ENCODE data around the gene FADS1. TPM values are rescaled to one million over a fixed set of nuclear protein-coding genes. Genes with fewer than 3 reads are reported as not detected.

FADS1 gene
- total RNA-seq, 1 donor from 2014 or later: 99.3 TPM

DNA sequence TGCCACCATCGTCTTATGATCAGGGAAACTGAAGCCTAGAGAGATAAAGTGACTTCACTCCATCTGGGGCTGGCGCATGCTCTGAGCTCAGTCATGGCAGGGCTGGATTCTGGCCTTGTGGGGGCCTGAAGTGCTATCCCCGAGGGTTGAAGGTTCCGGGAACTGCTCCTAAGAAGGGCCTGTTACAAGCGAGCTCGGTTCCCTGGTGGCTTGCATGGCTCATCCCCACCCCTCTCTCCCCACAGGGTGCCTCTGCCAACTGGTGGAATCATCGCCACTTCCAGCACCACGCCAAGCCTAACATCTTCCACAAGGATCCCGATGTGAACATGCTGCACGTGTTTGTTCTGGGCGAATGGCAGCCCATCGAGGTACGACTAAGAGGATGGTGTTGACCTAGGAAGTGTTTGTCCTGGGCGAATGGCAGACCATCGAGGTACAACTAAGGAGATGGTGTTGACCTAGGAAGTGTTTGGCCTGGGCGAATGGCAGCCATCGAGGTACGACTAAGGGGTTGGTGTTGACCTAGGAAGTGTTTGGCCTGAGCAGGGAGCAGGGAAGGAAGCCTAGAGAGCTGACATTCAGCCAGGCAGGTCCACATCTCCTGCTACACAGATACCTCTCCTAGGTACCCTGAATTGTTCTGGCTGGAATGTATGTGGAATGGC, 31.2 kb upstream of the FADS1 start:
- ATAC-seq: no peak
- intact Hi-C loops (cut with DNase I): no loop called here
- no peak for DNase-seq (ENCODE audit: low spot score)

DNA sequence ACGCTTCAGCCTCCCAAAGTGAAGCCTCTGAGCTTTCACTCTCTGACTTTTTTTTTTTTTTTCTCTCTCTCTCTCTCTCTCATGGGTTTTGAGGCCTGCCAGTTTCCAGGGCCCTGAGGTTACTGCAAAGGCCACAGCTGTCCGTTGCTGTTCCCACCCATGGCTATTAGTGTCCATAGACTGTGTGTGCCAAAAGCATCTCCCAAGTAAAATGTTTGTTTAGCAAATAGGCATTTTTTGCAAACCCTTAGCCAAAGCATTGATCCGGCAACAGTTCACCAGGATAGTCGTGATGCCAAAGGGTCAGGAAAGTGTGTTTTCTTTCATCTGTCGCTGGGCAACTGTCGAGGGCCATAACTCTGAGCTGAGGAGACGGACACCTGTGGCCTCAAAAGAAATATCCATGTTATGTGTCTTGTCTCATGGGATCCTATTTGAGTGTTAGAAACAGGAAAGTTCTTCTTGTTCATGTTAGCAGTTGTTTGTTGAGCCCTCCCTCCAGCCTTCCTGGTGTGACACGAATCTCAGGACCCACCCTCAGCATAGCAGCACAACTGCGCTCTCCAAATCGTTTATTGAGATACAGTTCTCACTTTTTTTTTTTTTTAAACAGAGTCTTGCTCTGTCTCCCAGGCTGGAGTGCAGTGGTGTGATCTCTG, 29.7 kb upstream of the FADS1 start:
- DNase-seq (ENCODE audit: low spot score) (no peak), ATAC-seq (peak; percentile 67)
- intact Hi-C loops (cut with DNase I): no loop called here

DNA sequence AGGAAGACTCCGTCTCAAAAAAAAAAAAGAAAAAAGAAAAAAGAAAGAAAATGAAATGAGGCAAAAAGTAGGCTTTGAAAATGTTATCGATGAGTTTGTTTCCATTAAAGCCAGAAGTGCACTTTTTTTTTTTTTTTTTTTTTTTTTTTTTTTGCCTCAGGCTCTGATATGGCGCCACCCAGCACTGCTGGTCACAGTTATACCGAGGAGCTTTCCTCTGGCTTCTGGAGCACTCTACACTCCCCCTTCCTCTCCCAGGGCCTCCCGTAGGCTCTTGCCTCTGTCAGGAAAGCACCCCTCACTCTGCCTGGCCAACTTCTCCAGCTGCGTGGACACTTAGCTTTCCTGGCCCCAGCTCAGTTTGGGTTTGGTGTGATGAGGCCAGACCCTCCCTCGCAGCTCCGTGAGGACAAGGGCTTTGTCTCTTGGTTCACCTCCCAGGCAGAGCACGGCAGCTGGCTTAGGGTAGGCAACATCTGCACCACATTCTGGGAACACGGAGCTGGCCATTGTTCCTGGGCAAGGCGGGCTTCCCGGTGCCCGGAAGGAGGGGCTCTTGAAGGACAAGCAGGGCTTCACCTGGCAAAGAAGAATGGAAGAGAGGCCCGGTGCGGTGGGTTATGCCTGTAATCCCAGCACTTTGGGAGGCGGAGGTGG, 28.2 kb upstream of the FADS1 start:
- ATAC-seq (peak; percentile 16), DNase-seq (ENCODE audit: low spot score) (no peak)
- intact Hi-C loops (cut with DNase I): no loop called here

DNA sequence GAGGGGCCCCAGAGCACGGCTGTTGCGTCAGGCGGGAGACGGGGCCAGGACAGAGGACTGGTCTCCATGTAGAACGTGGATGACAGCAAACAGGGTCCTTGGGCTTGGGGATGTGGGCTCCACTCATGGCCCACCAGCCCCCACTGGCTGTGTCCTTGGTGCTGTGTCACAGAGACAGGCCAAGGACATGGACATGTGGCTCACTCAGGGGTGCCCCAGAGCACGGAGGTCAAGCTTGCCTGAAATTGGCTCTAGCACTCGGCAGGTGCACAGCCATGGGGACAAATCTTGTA, 25.7 kb upstream of the FADS1 start:
- no peak for ATAC-seq
- DNase-seq (ENCODE audit: low spot score): no peak
- intact Hi-C loops (cut with DNase I): no loop called here

DNA sequence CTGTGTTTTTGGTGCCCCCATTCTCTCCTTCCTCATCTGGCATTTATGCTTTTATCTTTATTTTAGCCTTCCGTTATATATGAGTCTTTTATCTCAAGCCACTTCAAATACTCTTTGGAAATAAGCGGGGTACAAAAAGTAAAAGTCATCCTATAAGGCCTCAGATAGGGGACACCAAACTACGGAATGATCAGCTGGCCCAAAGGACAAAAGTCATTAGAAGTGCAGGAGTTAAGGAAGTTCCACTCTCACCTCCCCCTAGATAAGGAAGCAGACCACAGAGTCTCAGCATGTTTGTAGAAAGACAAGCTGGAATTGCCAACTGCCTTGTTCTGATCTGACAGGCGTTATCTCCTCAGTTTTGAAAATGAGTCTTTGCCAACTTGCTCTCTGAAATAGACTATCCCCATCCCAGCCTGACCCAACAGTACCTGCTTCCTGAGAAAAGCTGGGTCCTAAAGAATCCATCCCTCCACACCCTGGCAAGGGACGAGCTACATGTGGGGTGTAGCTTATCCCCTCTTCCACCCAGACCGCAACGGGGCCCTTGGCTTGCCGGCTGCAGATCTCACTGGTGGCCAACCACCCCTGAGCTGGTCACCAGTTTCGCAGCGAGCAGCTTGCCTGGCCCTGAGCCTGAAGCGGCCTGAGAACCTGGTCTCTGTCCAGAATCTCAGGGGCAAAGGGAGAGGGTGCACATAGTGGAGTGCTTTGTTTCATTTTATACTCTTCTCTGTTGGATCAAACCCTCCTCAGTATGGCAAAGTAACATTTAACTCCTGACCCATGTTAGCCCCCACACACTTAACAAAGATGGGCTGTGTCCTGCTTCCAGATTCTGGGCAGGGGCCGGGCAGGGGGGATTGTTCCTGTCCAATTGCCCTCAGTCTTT, 25.1 kb upstream of the FADS1 start:
- intact Hi-C loops (cut with DNase I): no loop called here
- DNase-seq (ENCODE audit: low spot score) (no peak), ATAC-seq (no peak)

DNA sequence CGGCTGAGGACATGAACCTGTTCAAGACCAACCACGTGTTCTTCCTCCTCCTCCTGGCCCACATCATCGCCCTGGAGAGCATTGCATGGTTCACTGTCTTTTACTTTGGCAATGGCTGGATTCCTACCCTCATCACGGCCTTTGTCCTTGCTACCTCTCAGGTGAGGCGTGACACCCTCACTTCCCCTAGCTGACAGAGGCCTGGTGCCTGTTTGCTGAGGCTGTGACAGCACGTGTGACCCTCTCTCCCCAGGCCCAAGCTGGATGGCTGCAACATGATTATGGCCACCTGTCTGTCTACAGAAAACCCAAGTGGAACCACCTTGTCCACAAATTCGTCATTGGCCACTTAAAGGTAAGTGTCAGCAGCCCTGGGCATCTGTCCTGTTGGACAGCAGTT, 23.6 kb upstream of the FADS1 start:
- intact Hi-C loops (cut with DNase I): no loop called here
- DNase-seq (ENCODE audit: low spot score): no peak
- ATAC-seq: no peak

DNA sequence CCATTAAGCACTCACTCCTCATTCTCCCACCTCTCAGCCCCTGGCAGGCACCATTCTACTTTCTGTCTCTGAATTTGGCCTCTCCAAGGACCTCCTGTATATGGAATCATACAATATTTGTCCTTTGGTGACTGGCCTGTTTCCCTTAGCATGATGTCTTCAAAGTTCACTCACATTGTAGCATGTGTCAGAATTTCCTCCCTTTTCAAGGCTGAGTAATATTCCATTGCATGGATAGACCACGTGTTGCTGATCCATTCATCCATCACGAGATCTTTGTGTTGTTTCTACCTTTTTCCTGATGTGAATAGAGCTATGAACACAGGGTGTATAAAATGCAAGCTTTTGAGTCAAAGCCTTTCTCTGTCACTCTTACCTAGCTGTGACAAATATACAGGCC, 22.9 kb upstream of the FADS1 start:
- intact Hi-C loops (cut with DNase I): no loop called here
- DNase-seq (ENCODE audit: low spot score) (no peak), ATAC-seq (no peak)

DNA sequence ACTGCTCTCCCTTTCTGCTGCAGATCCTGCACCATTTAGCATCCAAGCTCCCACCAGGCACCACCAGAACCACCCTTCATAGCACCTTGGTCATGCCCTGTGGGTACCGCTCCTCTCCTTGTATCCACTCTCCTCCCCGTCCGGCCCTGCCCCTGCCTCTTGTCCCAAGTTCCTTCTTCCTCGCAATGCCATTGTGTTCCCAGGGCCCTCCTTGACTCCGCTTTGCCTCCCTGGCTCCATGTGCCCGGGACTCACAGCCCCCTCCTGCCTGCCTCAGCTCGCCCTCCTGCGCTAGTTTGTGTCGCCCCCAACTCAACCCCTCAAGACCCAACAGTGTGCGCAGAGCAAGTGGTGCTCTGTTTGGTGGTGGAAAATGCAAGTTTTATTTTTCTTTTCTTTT, 22.1 kb upstream of the FADS1 start:
- DNase-seq (ENCODE audit: low spot score): no peak
- no peak for ATAC-seq
- intact Hi-C loops (cut with DNase I): no loop called here

DNA sequence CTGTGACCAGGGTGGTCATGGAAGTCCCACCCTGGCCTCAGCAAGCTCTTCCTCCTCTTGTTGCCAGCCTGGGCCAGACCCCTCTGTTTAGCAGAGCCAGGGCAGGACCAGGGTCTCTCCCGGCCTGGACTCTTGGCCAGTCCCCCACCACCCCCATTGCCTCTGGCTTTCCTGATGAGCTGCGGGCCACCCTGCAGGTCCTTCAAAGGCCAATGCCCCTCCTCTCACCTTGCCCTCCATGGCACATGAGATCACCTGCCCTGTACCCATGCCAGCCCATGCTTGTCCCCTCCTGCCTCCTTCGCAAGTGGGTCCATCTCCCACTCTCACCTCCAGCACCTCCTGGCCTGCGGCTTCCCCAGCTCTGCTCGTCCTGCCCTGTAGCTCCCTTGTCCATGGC, 21.7 kb upstream of the FADS1 start:
- ATAC-seq: no peak
- intact Hi-C loops (cut with DNase I): no loop called here
- DNase-seq (ENCODE audit: low spot score): no peak

DNA sequence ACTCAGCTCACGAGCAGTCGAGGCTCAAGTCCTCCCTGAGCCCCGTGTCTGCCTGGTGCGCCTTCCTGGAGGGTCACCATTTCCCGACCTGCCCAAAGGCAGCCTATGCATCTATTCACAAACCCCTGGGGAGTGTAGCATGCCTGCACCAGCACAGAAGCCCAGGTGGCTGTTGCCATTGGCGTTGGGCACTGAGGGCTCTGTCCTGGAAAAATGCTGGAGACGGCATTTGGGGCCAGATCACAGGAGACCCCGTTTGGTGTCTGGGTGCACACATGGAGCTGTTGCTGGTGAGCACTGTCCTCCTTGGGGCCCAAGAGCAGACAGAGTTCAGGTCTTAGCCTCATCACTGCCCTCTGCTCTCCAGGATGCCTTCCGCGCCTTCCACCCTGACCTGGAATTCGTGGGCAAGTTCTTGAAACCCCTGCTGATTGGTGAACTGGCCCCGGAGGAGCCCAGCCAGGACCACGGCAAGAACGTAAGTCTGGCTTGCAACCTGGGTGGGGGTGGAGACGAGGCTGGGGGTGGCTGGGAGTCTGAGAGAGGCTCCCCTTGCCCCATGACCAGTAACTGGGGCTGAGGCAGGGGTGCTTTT, 20.7 kb upstream of the FADS1 start:
- DNase-seq (ENCODE audit: low spot score): no peak
- intact Hi-C loops (cut with DNase I): no loop called here
- ATAC-seq: no peak

DNA sequence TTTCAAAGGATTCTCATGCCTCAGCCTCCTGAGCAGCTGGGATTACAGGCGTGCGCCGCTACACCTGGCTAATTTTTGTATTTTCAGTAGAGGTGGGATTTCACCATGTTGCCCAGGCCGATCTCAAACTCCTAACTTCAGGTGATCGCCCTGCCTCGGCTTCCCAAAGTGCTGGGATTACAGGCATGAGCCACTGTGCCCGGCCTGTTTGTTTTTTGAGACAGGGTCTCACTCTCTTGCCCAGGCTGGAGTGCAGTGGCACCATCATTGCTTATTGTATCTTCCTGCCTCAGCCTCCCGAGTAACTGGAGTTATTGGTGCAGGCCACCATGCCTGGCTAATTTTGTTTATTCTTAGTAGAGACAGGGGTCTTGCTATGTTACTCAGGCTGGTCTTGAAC, 19.4 kb upstream of the FADS1 start:
- ATAC-seq (no peak), DNase-seq (ENCODE audit: low spot score) (no peak)
- intact Hi-C loops (cut with DNase I): no loop called here

DNA sequence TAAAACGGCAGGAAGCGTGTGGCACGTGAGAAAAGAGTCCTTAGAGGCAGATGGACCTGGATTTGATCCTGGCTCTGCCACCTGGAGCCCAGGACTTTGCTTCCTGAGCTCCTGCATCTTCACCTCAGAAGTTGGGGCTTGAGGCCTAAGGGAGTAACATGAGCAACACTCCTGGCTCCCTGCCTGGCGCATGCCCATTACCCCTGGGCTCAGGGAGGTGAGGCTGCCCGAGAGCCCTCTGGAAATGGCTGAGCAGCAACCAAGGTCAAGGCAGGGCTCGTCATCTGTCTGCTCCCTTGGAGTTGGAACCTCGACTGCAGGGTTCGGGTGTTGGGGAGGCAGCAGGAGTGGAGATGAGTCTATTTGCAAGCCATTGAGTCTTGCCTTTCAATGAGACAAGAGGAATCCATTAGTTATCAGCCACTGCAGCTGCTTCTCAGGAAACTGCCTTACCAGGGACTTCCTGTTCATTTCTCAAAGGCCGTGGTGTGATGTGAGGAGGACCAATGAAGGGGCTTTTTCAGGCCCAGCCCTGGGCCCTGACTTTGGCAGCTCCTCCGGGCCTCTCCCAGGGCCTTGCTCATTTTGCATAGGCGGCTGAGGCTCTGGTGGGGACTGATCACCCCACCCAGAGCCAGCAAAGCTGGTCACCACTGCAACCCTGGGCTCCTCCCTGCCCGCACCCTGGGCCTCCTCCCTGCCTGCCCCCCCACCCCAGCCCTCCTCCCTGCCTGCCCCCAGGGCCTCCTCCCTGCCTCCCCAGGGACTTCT, 17.7 kb upstream of the FADS1 start:
- ATAC-seq (peak; percentile 74), DNase-seq (ENCODE audit: low spot score) (no peak)
- intact Hi-C loops (cut with DNase I): no loop called here

DNA sequence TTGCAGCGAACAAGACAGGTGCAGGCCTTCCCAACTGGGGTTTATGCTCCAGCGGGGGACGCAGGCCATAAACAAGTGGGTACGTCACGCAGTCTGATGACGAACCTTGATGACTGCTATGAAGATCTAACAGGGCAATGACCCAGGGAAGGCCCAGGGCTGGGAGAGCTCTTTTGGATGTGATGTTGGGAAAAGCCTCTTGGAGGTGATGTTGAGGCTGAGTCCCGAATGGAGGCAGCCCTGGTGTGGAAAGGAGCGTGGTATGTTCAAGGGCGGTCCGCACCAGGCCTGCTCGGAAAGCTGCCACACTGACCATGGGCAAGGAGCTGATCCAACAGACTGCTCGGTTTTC, 17.1 kb upstream of the FADS1 start:
- no peak for DNase-seq (ENCODE audit: low spot score)
- intact Hi-C loops (cut with DNase I): no loop called here
- peak; percentile 20 for ATAC-seq

DNA sequence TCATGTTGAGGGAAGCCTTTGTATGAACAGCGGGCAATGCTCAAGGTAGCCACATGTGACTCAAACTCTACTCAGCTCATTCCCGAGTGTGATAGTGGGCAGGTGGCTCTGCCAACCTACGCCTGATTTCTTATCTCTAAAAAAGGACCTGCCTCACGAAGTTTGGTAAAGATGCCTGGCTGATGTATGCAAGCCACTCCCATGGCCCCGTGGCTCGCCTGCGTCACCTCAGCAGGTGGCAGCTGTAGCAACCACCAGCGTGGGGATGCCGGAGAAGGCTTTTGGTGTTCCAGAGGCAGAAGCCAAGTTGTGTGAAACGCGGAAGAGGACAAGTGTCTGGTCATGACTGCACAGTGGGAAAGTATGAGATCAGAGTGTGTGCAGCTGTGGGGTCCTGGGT, 16.7 kb upstream of the FADS1 start:
- intact Hi-C loops (cut with DNase I): no loop called here
- ATAC-seq (no peak), DNase-seq (ENCODE audit: low spot score) (no peak)

DNA sequence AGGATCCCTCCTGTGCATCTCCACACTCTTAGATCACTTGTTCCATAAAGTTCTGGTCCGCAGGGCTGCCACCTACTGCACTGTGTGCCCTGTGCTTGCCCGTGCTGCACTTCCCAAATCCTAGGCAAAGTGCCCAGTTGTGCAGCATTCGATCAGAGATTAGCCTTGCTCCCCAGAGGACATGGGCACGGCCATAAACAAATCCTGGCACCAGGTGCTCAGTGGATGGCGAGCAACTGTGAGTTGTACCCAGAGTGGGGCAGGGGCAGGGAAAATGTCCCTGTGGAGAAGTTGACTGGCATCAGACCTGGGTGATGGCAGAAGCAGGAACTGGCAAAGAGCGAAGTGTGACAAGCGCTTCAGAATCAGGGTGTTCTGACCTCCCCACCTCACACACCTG, 16.0 kb upstream of the FADS1 start:
- ATAC-seq (no peak), DNase-seq (ENCODE audit: low spot score) (no peak)
- intact Hi-C loops (cut with DNase I): no loop called here

DNA sequence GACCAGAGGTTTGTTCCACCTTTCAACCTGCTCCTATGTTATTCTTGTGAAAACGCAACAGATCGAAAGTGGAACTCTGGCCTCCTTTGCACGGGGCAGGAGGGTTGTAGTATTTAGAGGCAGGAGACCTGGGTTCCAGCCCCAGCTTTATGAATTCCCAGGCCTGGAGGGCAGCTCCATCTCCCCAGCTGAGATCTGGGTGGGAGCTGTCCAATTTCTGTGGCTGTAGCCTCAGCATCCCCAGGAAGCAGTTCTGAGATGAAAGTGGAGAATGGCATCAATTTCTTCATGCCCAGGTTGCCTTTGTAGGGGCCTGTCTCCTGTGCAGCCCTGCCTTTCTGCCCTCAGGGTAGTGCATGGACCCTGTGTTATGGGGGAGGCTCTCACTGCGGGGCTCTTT, 15.4 kb upstream of the FADS1 start:
- no peak for DNase-seq (ENCODE audit: low spot score)
- intact Hi-C loops (cut with DNase I): no loop called here
- ATAC-seq: no peak

DNA sequence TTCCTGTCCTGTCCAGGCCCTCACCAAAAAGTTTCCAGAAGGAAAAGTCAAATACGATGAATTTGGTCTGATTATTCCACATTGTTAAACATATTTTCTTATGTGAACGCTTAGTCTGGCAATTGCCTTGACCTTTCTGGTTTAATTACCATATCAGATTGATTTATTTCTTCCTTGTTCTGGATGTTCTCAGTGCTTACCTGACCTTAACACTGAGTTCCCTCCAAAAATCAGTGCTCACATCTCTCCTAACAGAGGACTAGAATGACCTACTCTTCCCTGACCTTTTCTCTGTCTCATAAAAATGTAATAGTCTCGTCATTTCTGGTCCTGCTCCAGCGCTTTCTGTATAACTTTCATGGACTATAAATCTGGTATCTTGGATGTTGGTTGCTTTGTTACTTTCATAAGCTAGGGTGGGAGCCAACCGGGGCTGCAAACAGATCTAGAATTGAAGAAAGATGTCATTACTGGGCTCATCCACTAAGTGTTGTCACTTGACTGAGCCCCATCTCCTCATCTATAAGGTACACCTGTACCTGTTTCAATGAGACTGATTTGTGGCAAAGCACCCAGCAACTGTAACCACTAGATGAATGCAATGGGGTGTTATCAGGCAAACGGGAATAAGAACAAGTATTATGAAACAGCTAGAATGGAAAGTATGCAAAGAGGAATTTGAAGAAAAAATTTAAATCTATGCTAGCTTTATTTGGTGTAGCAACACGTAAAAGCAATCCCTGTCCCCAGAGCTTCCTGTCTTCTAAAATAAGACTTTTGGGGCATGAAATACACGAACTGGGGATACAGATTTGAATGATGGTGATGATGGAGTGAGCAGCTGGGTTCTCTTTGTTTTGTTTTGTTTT, 13.7 kb upstream of the FADS1 start:
- DNase-seq (ENCODE audit: low spot score) (no peak), ATAC-seq (no peak)
- intact Hi-C loops (cut with DNase I): no loop called here

DNA sequence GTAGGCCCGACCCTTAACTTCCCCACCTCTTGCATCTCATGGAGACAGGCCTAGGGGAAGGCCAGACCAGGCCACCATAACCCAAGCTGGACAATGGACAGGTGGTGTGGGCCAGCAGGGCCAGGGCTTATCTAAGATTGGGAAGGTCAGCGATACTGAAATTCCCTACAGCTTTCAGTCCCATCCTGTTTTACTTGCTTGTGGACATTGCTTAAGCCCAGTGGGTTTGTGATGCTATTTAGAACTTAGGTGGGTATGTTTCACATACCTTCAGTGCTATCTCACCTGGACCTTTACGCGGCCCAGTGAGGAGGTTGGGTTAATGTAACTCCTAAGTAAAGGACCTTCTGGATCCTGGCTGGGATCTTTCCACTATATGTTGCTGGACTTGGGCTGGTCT, 13.0 kb upstream of the FADS1 start:
- no peak for ATAC-seq
- DNase-seq (ENCODE audit: low spot score): no peak
- intact Hi-C loops (cut with DNase I): no loop called here

All from sciatic nerve (tissue), 2 donors.